D721Med (cell line): ENCODE results near the gene PARL.
A peak's percentile ranks its signal among the peaks of the same experiment; 100 is the strongest.

Experiments used
- DNase-seq: peaks from one replicate; pipeline ENCODE4 v3.0.0; 2011; ENCODE audit warnings: low spot score; ENCODE audit not compliant: insufficient read length
- FAIRE-seq: peaks from 2 replicates; lab custom pipeline; 2011; peaks lifted over from hg19 to GRCh38; lab: Jason Lieb, UNC
- TF ChIP-seq, protein P1 (sequence below): IDR thresholded peaks from 2 replicates; pipeline ENCODE4 v1.5.1; 2012; ENCODE audit warnings: mild to moderate bottlenecking, control low read depth; ENCODE audit not compliant: insufficient read depth; ENCODE audit errors: missing control alignments

PARL gene

DNA sequence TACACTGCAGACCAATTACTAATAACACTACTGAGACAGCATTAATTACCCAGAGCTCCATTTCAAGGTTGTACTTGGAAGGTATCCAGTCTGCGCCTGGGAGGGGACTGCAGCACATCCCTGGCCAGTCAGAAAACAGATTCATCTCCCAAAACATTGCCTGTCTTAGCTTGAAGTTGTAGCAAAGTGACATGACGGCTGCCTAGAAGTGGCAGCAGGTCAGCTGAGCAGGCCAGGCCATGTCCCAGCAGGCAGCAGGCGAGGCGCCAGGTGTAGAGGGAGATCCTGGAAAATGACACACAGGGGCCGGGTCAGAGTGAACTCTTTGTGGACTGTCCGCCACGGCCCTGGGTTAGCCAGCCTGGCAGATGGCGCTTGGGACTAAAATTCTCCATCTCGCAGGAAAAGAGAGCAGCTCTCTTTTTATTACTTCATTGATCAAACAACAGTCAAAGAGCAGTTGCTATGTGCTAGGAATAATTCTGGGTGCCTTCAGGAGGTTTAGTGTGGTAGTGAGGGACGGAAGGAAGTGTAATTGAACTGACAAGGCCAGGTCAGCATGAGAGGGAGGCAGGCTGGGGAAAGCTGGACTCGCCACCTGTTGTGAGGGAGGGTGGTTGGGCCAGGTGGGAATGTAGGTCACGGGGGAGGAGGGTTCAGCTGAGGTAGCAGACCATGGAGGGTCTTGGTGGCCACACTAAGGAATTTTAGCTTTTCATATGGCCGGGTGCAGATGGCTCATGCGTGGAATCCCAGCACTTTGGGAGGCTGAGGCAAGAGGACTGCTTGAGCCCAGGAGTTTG, 58.0 kb downstream of the PARL start:
- TF ChIP-seq, protein P1, sequence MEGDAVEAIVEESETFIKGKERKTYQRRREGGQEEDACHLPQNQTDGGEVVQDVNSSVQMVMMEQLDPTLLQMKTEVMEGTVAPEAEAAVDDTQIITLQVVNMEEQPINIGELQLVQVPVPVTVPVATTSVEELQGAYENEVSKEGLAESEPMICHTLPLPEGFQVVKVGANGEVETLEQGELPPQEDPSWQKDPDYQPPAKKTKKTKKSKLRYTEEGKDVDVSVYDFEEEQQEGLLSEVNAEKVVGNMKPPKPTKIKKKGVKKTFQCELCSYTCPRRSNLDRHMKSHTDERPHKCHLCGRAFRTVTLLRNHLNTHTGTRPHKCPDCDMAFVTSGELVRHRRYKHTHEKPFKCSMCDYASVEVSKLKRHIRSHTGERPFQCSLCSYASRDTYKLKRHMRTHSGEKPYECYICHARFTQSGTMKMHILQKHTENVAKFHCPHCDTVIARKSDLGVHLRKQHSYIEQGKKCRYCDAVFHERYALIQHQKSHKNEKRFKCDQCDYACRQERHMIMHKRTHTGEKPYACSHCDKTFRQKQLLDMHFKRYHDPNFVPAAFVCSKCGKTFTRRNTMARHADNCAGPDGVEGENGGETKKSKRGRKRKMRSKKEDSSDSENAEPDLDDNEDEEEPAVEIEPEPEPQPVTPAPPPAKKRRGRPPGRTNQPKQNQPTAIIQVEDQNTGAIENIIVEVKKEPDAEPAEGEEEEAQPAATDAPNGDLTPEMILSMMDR: no peak
- DNase-seq (no peak), FAIRE-seq (no peak)

DNA sequence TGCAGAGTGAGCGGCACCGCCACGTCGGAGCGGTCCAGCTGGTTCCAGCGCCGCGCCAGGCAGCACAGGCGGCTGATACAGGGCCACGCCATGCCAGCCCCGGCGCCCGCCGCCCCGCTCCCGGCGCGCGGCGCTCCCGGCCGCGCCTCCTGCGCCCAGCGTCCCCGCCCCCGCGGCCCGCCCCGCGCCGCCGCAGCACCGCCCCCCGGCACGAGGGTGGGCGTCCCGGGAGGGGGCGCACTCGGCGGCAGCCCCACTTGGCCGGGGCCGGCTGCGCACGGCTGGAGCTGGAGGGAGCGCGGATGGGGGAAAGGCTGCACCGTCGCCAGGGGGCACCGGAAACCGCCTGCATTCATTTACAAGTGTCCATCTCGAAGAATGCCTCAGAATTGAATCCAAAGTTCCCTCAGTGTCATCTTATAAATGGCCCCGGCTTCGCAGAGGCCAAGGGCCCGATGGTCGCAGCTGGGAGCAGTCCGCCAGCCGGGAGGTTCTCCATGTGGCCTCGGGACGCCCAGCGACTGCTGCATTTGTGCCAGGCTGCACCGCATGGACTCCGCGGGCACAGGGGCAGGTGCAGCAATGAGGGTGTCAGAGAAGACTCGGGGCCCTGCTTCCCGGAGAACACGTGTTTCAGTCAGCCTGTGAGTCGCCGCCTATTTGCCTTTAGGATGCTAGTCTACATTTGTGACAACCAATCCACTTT, 59.1 kb downstream of the PARL start, which contains the start of gene MAP6D1:
Gene MAP6D1, minus strand, starts transcription at position 122 of the 706 bp plus-strand sequence. Its CDS starts 30 bp downstream, at position 92.
- DNase-seq: peak; percentile 49
- FAIRE-seq: no peak
- TF ChIP-seq, protein P1: peak; percentile 43

DNA sequence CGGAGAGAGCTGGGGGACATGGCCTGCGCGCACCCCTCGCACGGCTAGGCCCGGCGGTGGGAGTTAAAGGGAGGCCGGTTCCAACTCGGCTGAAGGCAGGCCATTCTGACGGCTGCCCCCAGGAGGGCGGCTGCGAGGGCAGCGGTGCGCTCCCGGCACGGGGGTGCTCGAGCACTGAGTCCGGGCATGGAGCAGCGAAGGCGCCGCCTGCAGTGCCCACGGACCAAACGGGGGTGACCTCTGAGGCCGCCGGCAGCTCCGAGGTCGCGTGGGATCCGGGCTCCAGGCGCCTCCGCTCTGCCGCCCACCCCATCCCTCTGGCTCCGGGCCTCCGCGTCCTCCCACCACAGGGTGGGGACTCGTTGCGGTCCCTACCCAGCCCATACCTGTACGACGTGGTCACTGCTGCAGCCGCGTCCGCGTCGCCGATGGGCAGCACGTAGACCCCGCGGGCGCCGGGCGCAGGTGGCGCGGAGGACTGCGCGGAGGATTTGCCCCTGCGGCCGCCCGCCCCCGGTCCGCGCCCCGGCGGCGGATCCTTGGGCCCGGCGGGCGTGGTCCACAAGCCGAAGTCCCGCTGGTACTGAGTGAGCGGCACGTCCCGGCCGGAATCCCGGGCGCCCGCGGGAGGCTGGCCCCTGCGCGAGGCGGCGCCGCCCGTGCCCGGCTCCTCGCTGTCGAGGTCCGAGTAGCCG, 59.8 kb downstream of the PARL start:
- TF ChIP-seq, protein P1: no peak
- DNase-seq (no peak), FAIRE-seq (no peak)

DNA sequence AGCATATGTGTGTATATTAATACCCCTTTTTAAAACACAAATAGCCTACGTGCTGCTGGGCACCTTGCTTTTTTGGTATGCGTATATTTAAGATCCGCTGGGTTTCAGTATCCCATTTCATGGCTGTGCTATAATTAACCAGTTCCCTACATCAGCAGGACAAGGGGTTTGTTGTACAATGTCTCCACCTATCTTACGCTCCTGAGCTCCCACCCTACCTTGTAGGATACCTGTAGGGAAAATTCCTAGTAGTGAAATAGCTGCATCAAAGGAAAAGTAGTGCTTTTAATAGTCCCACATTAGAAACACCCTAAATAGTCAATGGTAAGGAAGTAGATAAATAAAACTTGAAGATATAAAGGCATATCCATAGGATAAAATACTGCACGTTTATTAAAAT, 60.7 kb downstream of the PARL start:
- DNase-seq (no peak), FAIRE-seq (peak; percentile 21)
- TF ChIP-seq, protein P1: peak; percentile 19

DNA sequence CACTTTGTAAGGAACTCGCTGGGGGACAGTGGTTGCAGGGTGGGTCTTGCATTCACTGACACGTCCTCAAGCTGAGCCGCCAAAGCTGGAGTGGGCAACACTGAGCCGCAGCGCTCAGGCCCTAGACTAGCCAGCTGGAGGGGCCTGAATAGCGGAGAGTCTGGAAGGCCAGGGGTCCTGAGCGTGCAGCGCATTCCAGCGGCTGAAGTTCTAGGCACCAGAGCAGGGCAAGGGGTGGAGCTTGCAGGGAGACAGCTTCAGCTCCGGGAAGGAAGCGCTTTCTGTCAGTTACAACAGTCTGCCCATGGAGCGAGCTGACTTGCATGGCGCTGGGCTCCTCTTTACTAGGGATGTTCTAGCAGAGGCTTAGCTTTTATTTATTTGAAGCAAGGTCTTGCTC, 62.0 kb downstream of the PARL start:
- TF ChIP-seq, protein P1: no peak
- FAIRE-seq (no peak), DNase-seq (no peak)

DNA sequence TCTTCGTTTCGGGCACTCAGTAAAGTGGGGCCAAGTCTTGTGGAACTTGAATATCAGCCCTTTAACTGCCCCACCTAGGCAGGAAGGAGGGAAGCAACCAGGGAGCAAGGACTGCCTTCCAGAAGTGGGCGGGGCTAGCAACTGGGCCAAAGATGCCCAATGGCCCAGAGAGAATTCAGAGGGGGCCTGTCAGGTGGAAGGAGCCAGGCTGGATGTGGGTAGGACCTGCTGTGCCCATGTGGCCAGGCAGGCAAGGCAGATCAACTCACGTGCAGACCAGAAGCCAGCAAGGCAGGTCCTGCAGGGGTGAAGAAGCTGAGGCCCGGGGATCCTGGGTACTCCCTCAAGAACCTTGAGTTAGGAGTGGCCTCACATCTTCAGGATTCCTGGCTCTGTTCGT, 64.8 kb downstream of the PARL start:
- no peak for FAIRE-seq
- no peak for DNase-seq
- TF ChIP-seq, protein P1: no peak
